Neural progenitor cell (in vitro differentiated cells): ENCODE measurements around the gene RUNDC1. TPM values are rescaled to one million over a fixed set of nuclear protein-coding genes. Genes with fewer than 3 reads are reported as not detected.

Experiments used
- DNase-seq: peaks from one replicate; pipeline ENCODE4 v3.0.0-alpha.2; 2016; ENCODE audit warnings: low spot score
- H2AFZ ChIP-seq: fragments of 200-600 bp; sonication (generic); replicated peaks from 2 replicates; pipeline ENCODE4 v1.6.1; 2016; ENCODE audit warnings: antibody characterized with exemption
- H3F3A ChIP-seq: fragments of 200-600 bp; sonication (generic); 2 replicates; pipeline ENCODE4 v1.6.1; 2016; ENCODE audit warnings: antibody characterized with exemption, low read depth
- H3K27ac ChIP-seq: fragments of 200-600 bp; sonication (generic); 2 replicates; pipeline ENCODE4 v1.5.1; 2016; ENCODE audit warnings: mild to moderate bottlenecking
- H3K27me3 ChIP-seq: fragments of 200-600 bp; sonication (generic); 2 replicates; pipeline ENCODE4 v1.6.1; 2016; ENCODE audit warnings: mild to moderate bottlenecking, moderate library complexity
- H3K36me3 ChIP-seq: fragments of 200-600 bp; sonication (generic); 2 replicates; pipeline ENCODE4 v1.5.1; 2016
- H3K4me1 ChIP-seq: fragments of 200-600 bp; sonication (generic); 2 replicates; pipeline ENCODE4 v1.6.1; 2016; ENCODE audit warnings: mixed run types
- H3K4me2 ChIP-seq: fragments of 200-600 bp; sonication (generic); 2 replicates; pipeline ENCODE4 v1.6.1; 2016
- H3K4me3 ChIP-seq: fragments of 200-600 bp; sonication (generic); 2 replicates; pipeline ENCODE4 v1.5.1; 2016
- H3K79me2 ChIP-seq: fragments of 200-600 bp; sonication (generic); 2 replicates; pipeline ENCODE4 v1.6.1; 2016; ENCODE audit warnings: low read depth
- H3K9ac ChIP-seq: fragments of 200-600 bp; sonication (generic); 2 replicates; pipeline ENCODE4 v1.6.1; 2016
- H3K9me3 ChIP-seq: fragments of 200-600 bp; sonication (generic); 2 replicates; pipeline ENCODE4 v1.5.1; 2016; ENCODE audit warnings: low read depth
- H4K20me1 ChIP-seq: fragments of 200-600 bp; sonication (generic); 2 replicates; pipeline ENCODE4 v1.6.1; 2016; ENCODE audit warnings: low read depth
- H3K27ac Mint-ChIP-seq: 3 replicates; pipeline ENCODE4 v1.8.0; 2021; ENCODE audit warnings: mixed read lengths
- H3K27me3 Mint-ChIP-seq: 2 replicates; pipeline ENCODE4 v1.8.0; 2022; ENCODE audit warnings: low read depth, mild to moderate bottlenecking, inconsistent platforms, moderate library complexity, mixed read lengths; ENCODE audit not compliant: insufficient read depth
- H3K36me3 Mint-ChIP-seq: 3 replicates; pipeline ENCODE4 v1.8.0; 2021; ENCODE audit warnings: mixed read lengths
- H3K4me1 Mint-ChIP-seq: 3 replicates; pipeline ENCODE4 v1.8.0; 2021; ENCODE audit warnings: mixed read lengths
- H3K4me3 Mint-ChIP-seq: 3 replicates; pipeline ENCODE4 v1.8.0; 2021; ENCODE audit warnings: mild to moderate bottlenecking, moderate library complexity, mixed read lengths
- H3K9me3 Mint-ChIP-seq: 3 replicates; pipeline ENCODE4 v1.8.0; 2020; ENCODE audit warnings: mixed read lengths
- CTCF ChIP-seq: fragments of 200-600 bp; sonication (generic); IDR thresholded peaks from 2 replicates; pipeline ENCODE4 v1.5.1; 2017; ENCODE audit warnings: antibody characterized with exemption, mild to moderate bottlenecking
- EZH2 ChIP-seq: fragments of 200-600 bp; sonication (generic); IDR thresholded peaks from 2 replicates; pipeline ENCODE4 v1.6.1; 2017; ENCODE audit warnings: antibody characterized with exemption, mild to moderate bottlenecking, moderate library complexity
- EZH2phosphoT487 ChIP-seq: fragments of 200-600 bp; sonication (generic); IDR thresholded peaks from 2 replicates; pipeline ENCODE4 v1.6.1; 2017; ENCODE audit warnings: antibody characterized with exemption
- total RNA-seq: library from RNA; depleted of rRNA; stranded (reverse); fragments of >200 nt; gene quantifications from 2 replicates; pipeline ENCODE4 v1.2.3, GENCODE V29; 2015; ENCODE audit warnings: low replicate concordance

The RUNDC1 gene
- total RNA-seq, 1 donor from 2014 or later, result 11.4 TPM

GRCh38 chr17:42985225-42985624 lies 4.9 kb downstream of the RUNDC1 start:
- no peak overlapping the region for H2AFZ ChIP-seq
- H3K9me3 ChIP-seq, result no peaks in the 10 kb centered on the region
- no peak overlapping the region for H3K4me3 ChIP-seq
- H3K79me2 ChIP-seq, result peaks cover 43% of the 10 kb centered on the region
- H3K27ac ChIP-seq, result no peak overlapping the region
- H3K9ac ChIP-seq, result no peak overlapping the region
- peaks cover 14% of the 10 kb centered on the region for H3K4me1 Mint-ChIP-seq
- no peak overlapping the region for H3K27ac Mint-ChIP-seq
- H3K9me3 Mint-ChIP-seq, result no peaks in the 10 kb centered on the region
- H3K4me3 Mint-ChIP-seq, result no peak overlapping the region
- H3K27me3 ChIP-seq, result no peaks in the 10 kb centered on the region
- H3K4me1 ChIP-seq, result peaks cover 5% of the 10 kb centered on the region
- no peak overlapping the region for H3K4me2 ChIP-seq
- peaks cover 4% of the 10 kb centered on the region for H3K27me3 Mint-ChIP-seq
- H3K36me3 Mint-ChIP-seq, result peaks cover 32% of the 10 kb centered on the region
- DNase-seq, result no peak
- TF ChIP-seq CTCF (no peak), EZH2phosphoT487 (no peak), EZH2 (no peak)
- peaks cover 9% of the 10 kb centered on the region for H3F3A ChIP-seq
- no peaks in the 10 kb centered on the region for H3K36me3 ChIP-seq
- peaks cover 18% of the 10 kb centered on the region for H4K20me1 ChIP-seq

GRCh38 chr17:42989141-42989540 lies 8.8 kb downstream of the RUNDC1 start:
- TF ChIP-seq EZH2phosphoT487, result no peak
- TF ChIP-seq CTCF, result no peak
- no peak for TF ChIP-seq EZH2
- Histone ChIP-seq H3K4me2 (no peak overlapping the region), H3K9ac (no peak overlapping the region), H3K4me1 (no peaks in the 10 kb centered on the region), H3K36me3 (no peaks in the 10 kb centered on the region), H3K4me3 (no peak overlapping the region), H4K20me1 (no peaks in the 10 kb centered on the region), H3K79me2 (peaks cover 15% of the 10 kb centered on the region), H2AFZ (no peak overlapping the region), H3K9me3 (no peaks in the 10 kb centered on the region), H3F3A (peaks cover 6% of the 10 kb centered on the region), H3K27me3 (no peaks in the 10 kb centered on the region), H3K27ac (no peak overlapping the region)
- Mint-ChIP-seq H3K27me3 (no peaks in the 10 kb centered on the region), H3K9me3 (no peaks in the 10 kb centered on the region), H3K36me3 (peaks cover 38% of the 10 kb centered on the region), H3K4me3 (no peak overlapping the region), H3K27ac (no peak overlapping the region), H3K4me1 (no peaks in the 10 kb centered on the region)
- DNase-seq, result no peak

GRCh38 chr17:42989726-42990652 lies 9.6 kb downstream of the RUNDC1 start:
- H3K36me3 ChIP-seq, result no peaks in the 10 kb centered on the region
- Mint-ChIP-seq H3K4me3 (no peak overlapping the region), H3K9me3 (no peaks in the 10 kb centered on the region), H3K36me3 (peaks cover 35% of the 10 kb centered on the region), H3K27me3 (no peaks in the 10 kb centered on the region), H3K4me1 (no peaks in the 10 kb centered on the region), H3K27ac (no peak overlapping the region)
- TF ChIP-seq CTCF (no peak), EZH2phosphoT487 (no peak), EZH2 (no peak)
- peaks cover 10% of the 10 kb centered on the region for H3F3A ChIP-seq
- H4K20me1 ChIP-seq, result no peaks in the 10 kb centered on the region
- DNase-seq, result no peak
- no peaks in the 10 kb centered on the region for H3K27me3 ChIP-seq
- no peak overlapping the region for H3K9ac ChIP-seq
- H3K27ac ChIP-seq, result no peak overlapping the region
- no peaks in the 10 kb centered on the region for H3K9me3 ChIP-seq
- H3K4me3 ChIP-seq, result no peak overlapping the region
- H3K4me2 ChIP-seq, result no peak overlapping the region
- no peaks in the 10 kb centered on the region for H3K4me1 ChIP-seq
- peaks cover 6% of the 10 kb centered on the region for H3K79me2 ChIP-seq
- no peak overlapping the region for H2AFZ ChIP-seq
